Peyer's patch (tissue), 4 donors: ENCODE measurements around the gene S100A6. TPM values are rescaled to one million over a fixed set of nuclear protein-coding genes. Genes with fewer than 3 reads are reported as not detected.
"Not testable (repeated sequence)": the region's sequence is repeated elsewhere in the genome, so short reads cannot be mapped to it uniquely, and the experiment has no call there.

Experiments
- DNase-seq, 3 donors: peaks; one replicate each; pipeline ENCODE4 v3.0.0-alpha.2; 2017 to 2019
- H3K27ac ChIP-seq, 4 donors: fragments of 200-600 bp; sonication (generic); one replicate each; pipeline ENCODE4 v1.5.1; 2016 to 2019
- H3K27me3 ChIP-seq, 2 donors: fragments of 200-600 bp; sonication (generic); one replicate each; pipeline ENCODE4 v1.5.1; 2019
- H3K36me3 ChIP-seq, 3 donors: fragments of 200-600 bp; sonication (generic); one replicate each; pipeline ENCODE4 v1.5.1; 2016 to 2019
- H3K4me1 ChIP-seq, 4 donors: fragments of 200-600 bp; sonication (generic); one replicate each; pipeline ENCODE4 v1.5.1; 2016 to 2019
- H3K4me3 ChIP-seq, 4 donors: fragments of 200-600 bp; sonication (generic); 1 replicate in 3 of 4; 2 replicates in 1 of 4; pipeline ENCODE4 v1.5.1; 2016 to 2019; ENCODE audit warnings: mild to moderate bottlenecking in 1 of 4
- H3K9me3 ChIP-seq, 4 donors: fragments of 200-600 bp; sonication (generic); one replicate each; pipeline ENCODE4 v1.5.1; 2016 to 2019; ENCODE audit warnings: mild to moderate bottlenecking in 1 of 4
- POLR2A ChIP-seq, 2 donors: fragments of 450-650 bp; IDR thresholded peaks; one replicate each; pipeline ENCODE4 v1.5.1; 2017; ENCODE audit warnings: antibody characterized with exemption in 2 of 2, mild to moderate bottlenecking in 2 of 2, moderate library complexity in 2 of 2
- total RNA-seq, 4 donors: library from RNA; depleted of rRNA; stranded (reverse); fragments of >200 nt; gene quantifications; one replicate each; pipeline ENCODE4 v1.1.0, GENCODE V29; 2016
- TF ChIP-seq, protein P1 (sequence below), 6 experiments: fragments of 450-650 bp in 4 of 6; fragments of 200-600 bp in 2 of 6; sonication (generic) in 1 of 6; IDR thresholded peaks; one replicate each; pipeline ENCODE4 v1.5.1; 2017 to 2019; ENCODE audit warnings: antibody characterized with exemption in 6 of 6, mild to moderate bottlenecking in 3 of 6, moderate library complexity in 1 of 6

The S100A6 gene
- total RNA-seq, 4 donors from 2014 or later = 321 to 366 (median 334) TPM

GRCh38 chr1:153520137-153520691, 15.6 kb downstream of the S100A6 start:
- not testable (repeated sequence) for H3K27me3 ChIP-seq, H3K36me3 ChIP-seq, H3K9me3 ChIP-seq
- peak overlapping the region in 1 of 4 donors; percentile 19 for H3K4me3 ChIP-seq
- TF ChIP-seq POLR2A (IDR thresholded peaks at IDR 0.05) = peak in 1 of 2 donors; percentile 20
- H3K27ac ChIP-seq = peak overlapping the region in 3 of 4 donors; percentile 51 to 64 (median 58)
- peak in 2 of 3 donors; percentile 80 to 87 for DNase-seq
- peaks cover 0 to 19% (median 0%) of the 10 kb centered on the region in 4 donors for H3K4me1 ChIP-seq

GRCh38 chr1:153519242-153519641, 16.5 kb downstream of the S100A6 start:
- no peaks in the 10 kb centered on the region for H3K36me3 ChIP-seq
- peaks cover 0 to 24% (median 0%) of the 10 kb centered on the region in 4 donors for H3K4me1 ChIP-seq
- H3K27ac ChIP-seq = no peak overlapping the region
- no peak for TF ChIP-seq POLR2A (IDR thresholded peaks at IDR 0.05)
- DNase-seq = no peak
- H3K4me3 ChIP-seq = no peak overlapping the region
- H3K9me3 ChIP-seq = no peaks in the 10 kb centered on the region
- H3K27me3 ChIP-seq = no peaks in the 10 kb centered on the region

GRCh38 chr1:153515504-153516394, 20.0 kb downstream of the S100A6 start:
- Histone ChIP-seq H3K27me3 (no peaks in the 10 kb centered on the region), H3K9me3 (no peaks in the 10 kb centered on the region), H3K4me3 (no peak overlapping the region), H3K36me3 (no peaks in the 10 kb centered on the region), H3K4me1 (peaks cover 0 to 20% (median 0%) of the 10 kb centered on the region in 4 donors), H3K27ac (peak overlapping the region in 3 of 4 donors; percentile 61 to 93 (median 89))
- peak; percentile 46 to 90 for TF ChIP-seq POLR2A (IDR thresholded peaks at IDR 0.05)
- TF ChIP-seq, protein P1, sequence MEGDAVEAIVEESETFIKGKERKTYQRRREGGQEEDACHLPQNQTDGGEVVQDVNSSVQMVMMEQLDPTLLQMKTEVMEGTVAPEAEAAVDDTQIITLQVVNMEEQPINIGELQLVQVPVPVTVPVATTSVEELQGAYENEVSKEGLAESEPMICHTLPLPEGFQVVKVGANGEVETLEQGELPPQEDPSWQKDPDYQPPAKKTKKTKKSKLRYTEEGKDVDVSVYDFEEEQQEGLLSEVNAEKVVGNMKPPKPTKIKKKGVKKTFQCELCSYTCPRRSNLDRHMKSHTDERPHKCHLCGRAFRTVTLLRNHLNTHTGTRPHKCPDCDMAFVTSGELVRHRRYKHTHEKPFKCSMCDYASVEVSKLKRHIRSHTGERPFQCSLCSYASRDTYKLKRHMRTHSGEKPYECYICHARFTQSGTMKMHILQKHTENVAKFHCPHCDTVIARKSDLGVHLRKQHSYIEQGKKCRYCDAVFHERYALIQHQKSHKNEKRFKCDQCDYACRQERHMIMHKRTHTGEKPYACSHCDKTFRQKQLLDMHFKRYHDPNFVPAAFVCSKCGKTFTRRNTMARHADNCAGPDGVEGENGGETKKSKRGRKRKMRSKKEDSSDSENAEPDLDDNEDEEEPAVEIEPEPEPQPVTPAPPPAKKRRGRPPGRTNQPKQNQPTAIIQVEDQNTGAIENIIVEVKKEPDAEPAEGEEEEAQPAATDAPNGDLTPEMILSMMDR (IDR thresholded peaks at IDR 0.05) = no peak
- DNase-seq = peak in 2 of 3 donors; percentile 84 to 89

GRCh38 chr1:153513666-153514065, 22.1 kb downstream of the S100A6 start:
- H3K9me3 ChIP-seq = no peaks in the 10 kb centered on the region
- H3K4me1 ChIP-seq = peaks cover 0 to 17% (median 0%) of the 10 kb centered on the region in 4 donors
- H3K27ac ChIP-seq = no peak overlapping the region
- DNase-seq = no peak
- TF ChIP-seq POLR2A (IDR thresholded peaks at IDR 0.05) = no peak
- TF ChIP-seq, protein P1 (IDR thresholded peaks at IDR 0.05) = no peak
- no peaks in the 10 kb centered on the region for H3K36me3 ChIP-seq
- no peaks in the 10 kb centered on the region for H3K27me3 ChIP-seq
- H3K4me3 ChIP-seq = no peak overlapping the region

DNA sequence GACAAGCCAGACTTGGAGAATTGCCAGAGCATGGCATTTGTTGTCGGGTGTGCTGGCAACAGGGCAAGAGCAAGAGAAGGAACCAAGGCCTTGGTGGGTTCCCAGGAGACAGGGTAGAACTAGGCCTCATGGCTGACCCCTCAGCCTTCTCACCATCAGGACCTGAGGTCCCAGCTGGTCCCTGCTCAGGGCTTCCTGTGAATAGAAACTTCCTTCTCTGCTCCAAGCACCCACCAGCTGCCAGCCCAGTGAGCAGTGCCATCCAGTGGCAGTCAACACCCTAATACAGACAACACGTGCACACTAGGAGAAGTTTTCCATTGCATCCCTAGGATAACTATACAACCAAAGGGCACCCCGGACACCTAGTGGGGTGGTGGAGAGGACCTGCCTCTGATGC, 22.8 kb downstream of the S100A6 start:
- TF ChIP-seq POLR2A (IDR thresholded peaks at IDR 0.05) = no peak
- TF ChIP-seq, protein P1 (IDR thresholded peaks at IDR 0.05) = peak in 2 of 6 experiments; percentile 28 to 30

DNA sequence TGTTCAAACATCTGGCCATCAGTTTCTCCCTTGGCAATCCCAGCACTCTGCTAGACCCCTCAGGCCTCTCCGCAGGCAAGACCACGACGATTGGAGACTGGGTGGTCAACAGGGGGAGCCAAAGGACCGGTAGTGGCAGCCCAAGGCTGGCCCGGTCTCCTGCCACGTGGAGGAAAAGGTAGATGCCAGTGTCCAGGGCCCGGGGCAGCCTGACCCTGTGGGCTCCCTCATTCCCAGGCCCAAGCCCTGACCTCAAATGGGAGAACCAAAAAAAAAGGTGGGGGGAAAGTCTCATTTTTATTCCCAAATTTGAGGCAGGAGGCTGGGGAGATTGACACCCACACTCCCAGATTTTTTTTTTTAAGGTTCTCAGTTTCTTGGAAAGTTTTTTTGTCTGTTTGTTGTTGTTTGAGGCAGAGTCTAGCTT, 24.8 kb downstream of the S100A6 start:
- Histone ChIP-seq H3K4me3 (no peak overlapping the region), H3K36me3 (no peaks in the 10 kb centered on the region), H3K4me1 (peaks cover 0 to 21% (median 0%) of the 10 kb centered on the region in 4 donors), H3K27ac (no peak overlapping the region), H3K27me3 (no peaks in the 10 kb centered on the region), H3K9me3 (no peaks in the 10 kb centered on the region)
- TF ChIP-seq, protein P1 (IDR thresholded peaks at IDR 0.05) = peak; percentile 49 to 94 (median 88)
- no peak for TF ChIP-seq POLR2A (IDR thresholded peaks at IDR 0.05)
- peak; percentile 72 to 91 (median 85) for DNase-seq

More for the DNA sequence above, 22.8 kb downstream of the S100A6 start:
- DNase-seq = peak in 1 of 3 donors; percentile 60
- no peak overlapping the region for H3K4me3 ChIP-seq
- no peaks in the 10 kb centered on the region for H3K36me3 ChIP-seq
- H3K27ac ChIP-seq = no peak overlapping the region
- H3K27me3 ChIP-seq = no peaks in the 10 kb centered on the region
- peaks cover 0 to 17% (median 0%) of the 10 kb centered on the region in 4 donors for H3K4me1 ChIP-seq
- no peaks in the 10 kb centered on the region for H3K9me3 ChIP-seq
